Measurements from ENCODE around the gene HOXC10. TPM values are rescaled to one million over a fixed set of nuclear protein-coding genes. Genes with fewer than 3 reads are reported as not detected.

The HOXC10 gene
- total RNA-seq, 1 donor from 2014 or later = not detected

- DNase-seq (no peak), ATAC-seq (no peak)
- no peak overlapping the region for H3K27ac ChIP-seq
- H3K27me3 ChIP-seq (ENCODE audit: low read depth) = peaks cover 99% of the 10 kb centered on the region
- peaks cover 25% of the 10 kb centered on the region for H3K4me1 ChIP-seq
- intact Hi-C loops (cut with DNase I) = no loop called here
- H3K36me3 ChIP-seq = no peaks in the 10 kb centered on the region
- TF ChIP-seq CTCF (IDR thresholded peaks at IDR 0.05) = no peak
- H3K9me3 ChIP-seq = no peaks in the 10 kb centered on the region
- no peak overlapping the region for H3K4me3 ChIP-seq
Measured at GRCh38 chr12:54015018-54015931, 30.3 kb downstream of the HOXC10 start.

- TF ChIP-seq CTCF (IDR thresholded peaks at IDR 0.05) = no peak
- Histone ChIP-seq H3K27ac (no peak overlapping the region), H3K9me3 (no peaks in the 10 kb centered on the region), H3K4me3 (no peak overlapping the region), H3K4me1 (peaks cover 25% of the 10 kb centered on the region), H3K36me3 (no peaks in the 10 kb centered on the region), H3K27me3 (ENCODE audit: low read depth) (peaks cover 99% of the 10 kb centered on the region)
- no peak for DNase-seq
- no peak for ATAC-seq
- intact Hi-C loops (cut with DNase I) = no loop called here
Measured at GRCh38 chr12:54016051-54016450, 31.1 kb downstream of the HOXC10 start.

GRCh38 chr12:54016478-54016964 is 31.6 kb downstream of the HOXC10 start:
- H3K4me1 ChIP-seq = peaks cover 25% of the 10 kb centered on the region
- intact Hi-C loops (cut with DNase I) = no loop called here
- no peak overlapping the region for H3K27ac ChIP-seq
- peaks cover 99% of the 10 kb centered on the region for H3K27me3 ChIP-seq (ENCODE audit: low read depth)
- H3K4me3 ChIP-seq = no peak overlapping the region
- H3K9me3 ChIP-seq = no peaks in the 10 kb centered on the region
- H3K36me3 ChIP-seq = no peaks in the 10 kb centered on the region
- DNase-seq = no peak
- TF ChIP-seq CTCF (IDR thresholded peaks at IDR 0.05) = no peak
- ATAC-seq = no peak

GRCh38 chr12:54017027-54017788 is 32.3 kb downstream of the HOXC10 start:
- H3K36me3 ChIP-seq = no peaks in the 10 kb centered on the region
- peaks cover 25% of the 10 kb centered on the region for H3K4me1 ChIP-seq
- peak overlapping the region; percentile 46 for H3K4me3 ChIP-seq
- H3K9me3 ChIP-seq = no peaks in the 10 kb centered on the region
- peaks cover 99% of the 10 kb centered on the region for H3K27me3 ChIP-seq (ENCODE audit: low read depth)
- no peak for DNase-seq
- peak; percentile 14 to 33 for ATAC-seq
- no peak overlapping the region for H3K27ac ChIP-seq
- intact Hi-C loops (cut with DNase I) = no loop called here
- TF ChIP-seq CTCF (IDR thresholded peaks at IDR 0.05) = no peak

GRCh38 chr12:54017878-54018467 is 33.0 kb downstream of the HOXC10 start:
- intact Hi-C loops (cut with DNase I) = no loop called here
- Histone ChIP-seq H3K9me3 (no peaks in the 10 kb centered on the region), H3K4me3 (peak overlapping the region; percentile 46), H3K4me1 (peaks cover 25% of the 10 kb centered on the region), H3K36me3 (no peaks in the 10 kb centered on the region), H3K27me3 (ENCODE audit: low read depth) (peaks cover 99% of the 10 kb centered on the region), H3K27ac (no peak overlapping the region)
- TF ChIP-seq CTCF (IDR thresholded peaks at IDR 0.05) = no peak
- peak; percentile 68 for DNase-seq
- ATAC-seq = peak; percentile 86 to 88
